ENCODE results near the gene LRRC26.
"Not testable (repeated sequence)": the region's sequence is repeated elsewhere in the genome, so short reads cannot be mapped to it uniquely, and the experiment has no call there.

LRRC26 gene

GRCh38 chr9:137149363-137149762 is 20.5 kb downstream of the LRRC26 start:
- DNase-seq = no peak

- peak; percentile 58 for DNase-seq
Measured at GRCh38 chr9:137148661-137149060, 21.2 kb downstream of the LRRC26 start.

- no peak for DNase-seq
Measured at GRCh38 chr9:137148242-137148641, 21.6 kb downstream of the LRRC26 start.

- DNase-seq = no peak
Measured at GRCh38 chr9:137147793-137148160, 22.1 kb downstream of the LRRC26 start.

- DNase-seq = no peak
Measured at GRCh38 chr9:137147091-137147792, 22.6 kb downstream of the LRRC26 start.

GRCh38 chr9:137146527-137146918 is 23.3 kb downstream of the LRRC26 start:
- no peak for DNase-seq

- DNase-seq = no peak
Measured at GRCh38 chr9:137145731-137146526, 23.9 kb downstream of the LRRC26 start.

GRCh38 chr9:137143459-137143858 is 26.4 kb downstream of the LRRC26 start:
- DNase-seq = no peak

- no peak for DNase-seq
Measured at GRCh38 chr9:137141976-137142936, 27.6 kb downstream of the LRRC26 start.

- no peak for DNase-seq
Measured at GRCh38 chr9:137141050-137141810, 28.6 kb downstream of the LRRC26 start.

- no peak for DNase-seq
Measured at GRCh38 chr9:137140151-137141012, 29.5 kb downstream of the LRRC26 start.

GRCh38 chr9:137139468-137140150 is 30.2 kb downstream of the LRRC26 start:
- no peak for DNase-seq

- DNase-seq = no peak
Measured at GRCh38 chr9:137138722-137139467, 31.0 kb downstream of the LRRC26 start, which contains the start of gene GRIN1. GRIN1 (plus strand) TSS chr9:137139154; CDS start chr9:137139487, 333 bp downstream.

- no peak for DNase-seq
Measured at GRCh38 chr9:137138058-137138721, 31.7 kb downstream of the LRRC26 start.

GRCh38 chr9:137136881-137137607 is 32.8 kb downstream of the LRRC26 start:
- no peak for DNase-seq

- no peak for DNase-seq
Measured at GRCh38 chr9:137136261-137136880, 33.5 kb downstream of the LRRC26 start.

- DNase-seq = not testable (repeated sequence)
Measured at GRCh38 chr9:137135154-137135553, 34.7 kb downstream of the LRRC26 start.

GRCh38 chr9:137134191-137134590 is 35.7 kb downstream of the LRRC26 start:
- no peak for DNase-seq
